Muscle layer of duodenum (tissue), 2 donors: Measurements from ENCODE around the gene TAS2R7.
"Not testable (repeated sequence)": the region's sequence is repeated elsewhere in the genome, so short reads cannot be mapped to it uniquely, and the experiment has no call there.

ENCODE experiments used
- H3K27ac ChIP-seq: one replicate; pipeline ENCODE4 v1.7.0; 2013; ENCODE audit warnings: mild to moderate bottlenecking, low read length
- H3K27me3 ChIP-seq: one replicate; pipeline ENCODE4 v1.7.0; 2013; ENCODE audit warnings: low read depth, mild to moderate bottlenecking, control low read depth, low read length
- H3K36me3 ChIP-seq, 2 donors: one replicate each; pipeline ENCODE4 v1.7.0; 2013; ENCODE audit warnings: low read length in 2 of 2, control low read depth in 1 of 2, mild to moderate bottlenecking in 1 of 2; ENCODE audit not compliant: insufficient read depth in 2 of 2, control insufficient read depth in 1 of 2
- H3K4me1 ChIP-seq, 2 donors: one replicate each; pipeline ENCODE4 v1.7.0; 2013; ENCODE audit warnings: low read length in 2 of 2, mild to moderate bottlenecking in 2 of 2, control low read depth in 1 of 2, moderate library complexity in 1 of 2; ENCODE audit not compliant: insufficient read depth in 2 of 2, control insufficient read depth in 1 of 2
- H3K4me3 ChIP-seq, 2 donors: one replicate each; pipeline ENCODE4 v1.7.0; 2013; ENCODE audit warnings: low read length in 2 of 2, low read depth in 1 of 2, mild to moderate bottlenecking in 1 of 2
- H3K9me3 ChIP-seq, 2 donors: one replicate each; pipeline ENCODE4 v1.7.0; 2013; ENCODE audit warnings: low read length in 2 of 2, control low read depth in 1 of 2, mild to moderate bottlenecking in 1 of 2; ENCODE audit not compliant: control insufficient read depth in 1 of 2
- donor health status: healthy.

Gene TAS2R7

GRCh38 chr12:10807186-10807585 is 4.8 kb upstream of the TAS2R7 start, which contains the start of gene TAS2R8:
Gene TAS2R8 (minus strand): TSS chr12:10807286. CDS start chr12:10806980, 306 bp downstream.
- Histone ChIP-seq H3K9me3 (no peaks in the 10 kb centered on the region), H3K4me1 (no peaks in the 10 kb centered on the region), H3K4me3 (no peak within 1 kb of the TSS), H3K36me3 (no peaks in the 10 kb centered on the region), H3K27me3 (no peaks in the 10 kb centered on the region), H3K27ac (no peak within 1 kb of the TSS)

- Histone ChIP-seq H3K4me1 (no peaks in the 10 kb centered on the region), H3K36me3 (no peaks in the 10 kb centered on the region), H3K4me3 (no peak overlapping the region), H3K9me3 (no peaks in the 10 kb centered on the region), H3K27me3 (no peaks in the 10 kb centered on the region), H3K27ac (no peak overlapping the region)
Observed at GRCh38 chr12:10801741-10802140, 686 bp downstream of the TAS2R7 start.

- Histone ChIP-seq H3K36me3 (no peaks in the 10 kb centered on the region), H3K27me3 (no peaks in the 10 kb centered on the region), H3K4me1 (no peaks in the 10 kb centered on the region), H3K4me3 (no peak overlapping the region), H3K27ac (no peak overlapping the region), H3K9me3 (no peaks in the 10 kb centered on the region)
Observed at GRCh38 chr12:10794222-10794621, 8.2 kb downstream of the TAS2R7 start.

- not testable (repeated sequence) for H3K36me3 ChIP-seq, H3K27ac ChIP-seq, H3K9me3 ChIP-seq, H3K4me3 ChIP-seq, H3K4me1 ChIP-seq, H3K27me3 ChIP-seq
Observed at GRCh38 chr12:10791769-10792168, 10.7 kb downstream of the TAS2R7 start.

- no peak overlapping the region for H3K4me3 ChIP-seq
- H3K27me3 ChIP-seq, result no peaks in the 10 kb centered on the region
- H3K36me3 ChIP-seq, result no peaks in the 10 kb centered on the region
- no peaks in the 10 kb centered on the region for H3K9me3 ChIP-seq
- no peaks in the 10 kb centered on the region for H3K4me1 ChIP-seq
- H3K27ac ChIP-seq, result no peak overlapping the region
Observed at GRCh38 chr12:10783252-10783651, 19.2 kb downstream of the TAS2R7 start.

GRCh38 chr12:10779103-10779502 is 23.3 kb downstream of the TAS2R7 start:
- H3K27me3 ChIP-seq, result no peaks in the 10 kb centered on the region
- H3K27ac ChIP-seq, result no peak overlapping the region
- no peaks in the 10 kb centered on the region for H3K9me3 ChIP-seq
- H3K36me3 ChIP-seq, result no peaks in the 10 kb centered on the region
- H3K4me1 ChIP-seq, result no peaks in the 10 kb centered on the region
- no peak overlapping the region for H3K4me3 ChIP-seq

- Histone ChIP-seq H3K27me3 (no peaks in the 10 kb centered on the region), H3K4me3 (no peak overlapping the region), H3K9me3 (no peaks in the 10 kb centered on the region), H3K36me3 (no peaks in the 10 kb centered on the region), H3K4me1 (no peaks in the 10 kb centered on the region), H3K27ac (no peak overlapping the region)
Observed at GRCh38 chr12:10771132-10771733, 31.2 kb downstream of the TAS2R7 start.

- no peaks in the 10 kb centered on the region for H3K27me3 ChIP-seq
- peaks cover 0 to 7% of the 10 kb centered on the region in 2 donors for H3K9me3 ChIP-seq
- H3K27ac ChIP-seq, result no peak overlapping the region
- no peak overlapping the region for H3K4me3 ChIP-seq
- H3K4me1 ChIP-seq, result no peaks in the 10 kb centered on the region
- no peaks in the 10 kb centered on the region for H3K36me3 ChIP-seq
Observed at GRCh38 chr12:10759657-10760056, 42.8 kb downstream of the TAS2R7 start.

- H3K36me3 ChIP-seq, result no peaks in the 10 kb centered on the region
- H3K4me3 ChIP-seq, result no peak overlapping the region
- no peaks in the 10 kb centered on the region for H3K4me1 ChIP-seq
- H3K27ac ChIP-seq, result no peak overlapping the region
- peaks cover 0 to 7% of the 10 kb centered on the region in 2 donors for H3K9me3 ChIP-seq
- no peaks in the 10 kb centered on the region for H3K27me3 ChIP-seq
Observed at GRCh38 chr12:10756194-10756593, 46.2 kb downstream of the TAS2R7 start.

- peaks cover 0 to 7% of the 10 kb centered on the region in 2 donors for H3K9me3 ChIP-seq
Observed at GRCh38 chr12:10753059-10753458, 49.4 kb downstream of the TAS2R7 start.

More at GRCh38 chr12:10753059-10753458, 49.4 kb downstream of the TAS2R7 start:
- H3K27ac ChIP-seq, result no peak overlapping the region
- H3K27me3 ChIP-seq, result no peaks in the 10 kb centered on the region
- H3K36me3 ChIP-seq, result no peaks in the 10 kb centered on the region
- H3K4me1 ChIP-seq, result no peaks in the 10 kb centered on the region
- H3K4me3 ChIP-seq, result no peak overlapping the region
